Retinal pigment epithelial cell (primary cell): Measurements from ENCODE around the gene VPS13D.
A peak's percentile ranks its signal among the peaks of the same experiment; 100 is the strongest.

Experiments used
- DNase-seq: peaks from one replicate; pipeline ENCODE4 v3.0.0-alpha.2; 2010; ENCODE audit warnings: low read depth
- H3K4me3 ChIP-seq: 2 replicates; pipeline ENCODE4 v1.5.1; 2011; ENCODE audit warnings: mild to moderate bottlenecking, low read length, control low read depth, moderate library complexity
- CTCF ChIP-seq: conservative IDR thresholded peaks from 2 replicates; pipeline ENCODE4 v1.5.1; 2011; ENCODE audit warnings: low read depth, low read length, control low read depth, inconsistent platforms

Gene VPS13D

GRCh38 chr1:12229835-12230548 is at the start of gene VPS13D:
Gene VPS13D, plus strand, starts transcription at chr1:12230030. Its CDS starts 4,237 bp downstream, at chr1:12234267.
- peak within 1 kb of the TSS; percentile 90 for H3K4me3 ChIP-seq
- no peak for DNase-seq
- TF ChIP-seq CTCF: peak; percentile 87

GRCh38 chr1:12180315-12180714 is 49.5 kb upstream of the VPS13D start:
- H3K4me3 ChIP-seq: no peak overlapping the region

GRCh38 chr1:12180903-12181302 is 48.9 kb upstream of the VPS13D start:
- no peak overlapping the region for H3K4me3 ChIP-seq
- TF ChIP-seq CTCF: no peak
- DNase-seq: no peak

More at GRCh38 chr1:12180315-12180714, 49.5 kb upstream of the VPS13D start:
- TF ChIP-seq CTCF: no peak
- no peak for DNase-seq

GRCh38 chr1:12181568-12181967 is 48.3 kb upstream of the VPS13D start:
- no peak for DNase-seq
- H3K4me3 ChIP-seq: no peak overlapping the region
- no peak for TF ChIP-seq CTCF

GRCh38 chr1:12182410-12182984 is 47.3 kb upstream of the VPS13D start:
- no peak for DNase-seq
- no peak for TF ChIP-seq CTCF
- no peak overlapping the region for H3K4me3 ChIP-seq

GRCh38 chr1:12183095-12183794 is 46.6 kb upstream of the VPS13D start:
- DNase-seq: no peak
- TF ChIP-seq CTCF: no peak
- no peak overlapping the region for H3K4me3 ChIP-seq
